C4-2B (cell line): ENCODE data around the gene ACTR8.

Experiments
- CTCF ChIP-seq: fragments of 450-650 bp; conservative IDR thresholded peaks from 2 replicates; pipeline ENCODE4 v1.5.1; 2017; ENCODE audit warnings: mild to moderate bottlenecking
- ZFX ChIP-seq: fragments of 450-650 bp; IDR thresholded peaks from 2 replicates; pipeline ENCODE4 v1.6.1; 2017

DNA sequence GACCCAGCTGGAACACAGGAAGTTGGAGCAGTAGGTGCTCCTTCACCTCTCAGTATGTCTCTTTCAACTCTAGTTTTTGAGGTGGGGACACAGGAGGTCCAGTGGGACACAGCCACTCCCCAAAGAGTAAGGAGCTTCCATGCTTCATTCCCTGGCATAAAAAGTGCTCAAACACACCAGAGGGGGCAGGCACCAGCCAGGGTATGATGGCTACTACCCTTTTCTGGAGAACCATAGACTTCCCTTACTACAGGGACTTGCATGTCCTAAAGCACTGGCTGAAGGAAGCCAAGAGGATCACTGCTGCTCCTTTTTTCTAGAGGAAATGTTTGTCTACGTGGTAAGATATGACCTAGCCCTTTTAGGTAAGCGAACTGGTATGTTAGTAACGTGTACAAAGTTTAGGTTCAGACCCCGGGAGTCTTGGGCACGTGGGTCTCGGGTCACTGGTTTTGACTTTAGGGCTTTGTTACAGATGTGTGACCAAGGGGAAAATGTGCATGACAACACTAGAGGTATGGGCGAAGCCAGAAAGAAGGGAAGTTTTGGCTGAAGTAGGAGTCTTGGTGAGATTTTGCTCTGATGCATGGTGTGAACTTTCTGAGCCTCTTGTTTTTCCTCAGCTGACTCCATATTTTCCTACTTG, 23.7 kb downstream of the ACTR8 start:
- TF ChIP-seq CTCF (no peak), ZFX (no peak)
